HCT116 (cell line): ENCODE measurements around the gene N4BP2. TPM values are rescaled to one million over a fixed set of nuclear protein-coding genes. Genes with fewer than 3 reads are reported as not detected.

Experiments used
- ATAC-seq: fragments of 200-7000 bp; cut with Tn5 transposase; 2 replicates; pipeline ENCODE4 v1.9.1; 2020; ENCODE audit warnings: mild to moderate bottlenecking, moderate library complexity
- BruUV-seq: library from RNA; stranded (reverse); fragments of 400-500 nt; replicated peaks from 2 replicates; lab custom pipeline; 2021; lab: Mats Ljungman, UMichigan
- CTCF ChIA-PET: fragments of 300-600 bp; sonication (Branson Sonifier 250); formaldehyde crosslinking; loops from one replicate; lab custom pipeline; 2021; ENCODE audit warnings: antibody characterized with exemption; lab: Charles Lee
- POLR2A ChIA-PET: fragments of 300-600, 350-600 bp; sonication (Branson Sonifier 250); formaldehyde crosslinking; loops from one replicate; lab custom pipeline; 2021; ENCODE audit warnings: antibody characterized with exemption; lab: Charles Lee
- RAD21 ChIA-PET, 2 experiments: fragments of 300-600 bp; sonication (Branson Sonifier 250); formaldehyde crosslinking; loops; one replicate each; lab custom pipeline; 2023; ENCODE audit warnings: low total read pairs in 2 of 2; ENCODE audit not compliant: uncharacterized antibody in 2 of 2, unreplicated experiment in 2 of 2, low non-redundant PET in 1 of 2; lab: Charles Lee
- DNase-seq: peaks from one replicate; pipeline ENCODE4 v3.0.0-alpha.2; 2010; ENCODE audit warnings: low read depth, low spot score
- H2AFZ ChIP-seq: fragments of 200-600 bp; shearing (Covaris generic), sonication (generic); 2 replicates; pipeline ENCODE4 v1.6.1; 2017; ENCODE audit warnings: low read depth, mixed run types, mixed read lengths, antibody characterized with exemption, low read length; ENCODE audit not compliant: poor library complexity, severe bottlenecking
- H3K27ac ChIP-seq: 2 replicates; pipeline ENCODE4 v1.5.1; 2012; ENCODE audit warnings: low read depth, low read length
- H3K27me3 ChIP-seq: fragments of 200-600 bp; sonication (generic); 2 replicates; pipeline ENCODE4 v1.6.1; 2016; ENCODE audit warnings: mixed run types, low read length, mixed read lengths; ENCODE audit not compliant: insufficient read depth
- H3K36me3 ChIP-seq, 2 experiments: fragments of 200-500 bp in 1 of 2; fragments of 200-600 bp in 1 of 2; sonication (Bioruptor generic) in 1 of 2; sonication (generic) in 1 of 2; 2 replicates each; pipeline versions ENCODE4 v1.5.1 to v1.6.1; 2014 to 2016; ENCODE audit warnings: low read length in 2 of 2, inconsistent platforms in 1 of 2, mixed read lengths in 1 of 2, mixed run types in 1 of 2; ENCODE audit not compliant: insufficient read depth in 2 of 2, control insufficient read depth in 1 of 2
- H3K4me1 ChIP-seq, 2 experiments: fragments of 200-600 bp in 1 of 2; sonication (generic) in 1 of 2; 2 replicates each; pipeline versions ENCODE4 v1.5.1 to v1.6.1; 2012 to 2017; ENCODE audit warnings: low read length in 2 of 2, inconsistent platforms in 1 of 2, mild to moderate bottlenecking in 1 of 2, mixed read lengths in 1 of 2, mixed run types in 1 of 2, moderate library complexity in 1 of 2; ENCODE audit not compliant: insufficient read depth in 2 of 2, control insufficient read depth in 1 of 2
- H3K4me2 ChIP-seq: fragments of 200-600 bp; sonication (generic); 2 replicates; pipeline ENCODE4 v1.6.1; 2017; ENCODE audit warnings: mixed run types, low read length, mixed read lengths
- H3K4me3 ChIP-seq, 2 experiments: fragments of 200-600 bp in 1 of 2; sonication (generic) in 1 of 2; replicated peaks in 1 of 2; 2 replicates each; pipeline ENCODE4 v1.5.1; 2011 to 2016; ENCODE audit warnings: low read length in 2 of 2, control low read depth in 1 of 2, low read depth in 1 of 2, mild to moderate bottlenecking in 1 of 2, mixed read lengths in 1 of 2, mixed run types in 1 of 2
- H3K79me2 ChIP-seq: fragments of 200-600 bp; sonication (generic); 2 replicates; pipeline ENCODE4 v1.6.1; 2017; ENCODE audit warnings: mild to moderate bottlenecking, mixed run types, low read length, moderate library complexity, mixed read lengths; ENCODE audit not compliant: insufficient read depth
- H3K9ac ChIP-seq: fragments of 200-600 bp; sonication (generic); 2 replicates; pipeline ENCODE4 v1.6.1; 2016; ENCODE audit warnings: low read length, mixed read lengths
- H3K9me2 ChIP-seq: fragments of 200-600 bp; sonication (generic), shearing (Covaris generic); 2 replicates; pipeline ENCODE4 v1.6.1; 2017; ENCODE audit warnings: mixed run types, mild to moderate bottlenecking, moderate library complexity; ENCODE audit not compliant: insufficient read depth
- H3K9me3 ChIP-seq, 2 experiments: fragments of 200-500 bp in 1 of 2; fragments of 200-600 bp in 1 of 2; sonication (Bioruptor generic) in 1 of 2; sonication (generic) in 1 of 2; 2 replicates each; pipeline ENCODE4 v1.6.1; 2014 to 2017; ENCODE audit warnings: low read length in 2 of 2, mixed read lengths in 2 of 2, inconsistent platforms in 1 of 2, low read depth in 1 of 2, mild to moderate bottlenecking in 1 of 2, mixed run types in 1 of 2, moderate library complexity in 1 of 2; ENCODE audit not compliant: control insufficient read depth in 1 of 2, insufficient read depth in 1 of 2
- H4K20me1 ChIP-seq: fragments of 200-600 bp; sonication (generic), shearing (Covaris generic); 2 replicates; pipeline ENCODE4 v1.6.1; 2017; ENCODE audit warnings: mixed run types, mild to moderate bottlenecking, moderate library complexity; ENCODE audit not compliant: insufficient read depth
- ATF3 ChIP-seq: IDR thresholded peaks from 2 replicates; pipeline ENCODE4 v1.6.1; 2012
- CBX3 ChIP-seq: IDR thresholded peaks from 2 replicates; pipeline ENCODE4 v1.6.1; 2012; ENCODE audit warnings: low read depth
- CEBPB ChIP-seq: IDR thresholded peaks from 2 replicates; pipeline ENCODE4 v1.6.1; 2012; ENCODE audit warnings: low read depth
- CTCF ChIP-seq, 3 experiments: fragments of 200-600 bp in 1 of 3; sonication (generic) in 1 of 3; IDR thresholded peaks in 2 of 3; conservative IDR thresholded peaks in 1 of 3; 2 replicates each; pipeline ENCODE4 v1.5.1; 2012 to 2017; ENCODE audit warnings: low read depth in 2 of 3, low read length in 2 of 3, antibody characterized with exemption in 1 of 3, borderline replicate concordance in 1 of 3, control low read depth in 1 of 3, mild to moderate bottlenecking in 1 of 3, mixed read lengths in 1 of 3, mixed run types in 1 of 3, moderate library complexity in 1 of 3; ENCODE audit not compliant: insufficient read depth in 1 of 3
- EGR1 ChIP-seq: IDR thresholded peaks from 2 replicates; pipeline ENCODE4 v1.6.1; 2012; ENCODE audit warnings: low read depth
- ELF1 ChIP-seq: IDR thresholded peaks from 2 replicates; pipeline ENCODE4 v1.6.1; 2012; ENCODE audit warnings: low read depth, borderline replicate concordance
- EZH2phosphoT487 ChIP-seq: fragments of 200-600 bp; IDR thresholded peaks from 2 replicates; pipeline ENCODE4 v1.6.1; 2018; ENCODE audit warnings: antibody characterized with exemption, borderline replicate concordance
- FOSL1 ChIP-seq: IDR thresholded peaks from 2 replicates; pipeline ENCODE4 v1.6.1; 2012; ENCODE audit warnings: low read depth
- JUND ChIP-seq: IDR thresholded peaks from 2 replicates; pipeline ENCODE4 v1.6.1; 2012
- MAX ChIP-seq: IDR thresholded peaks from 2 replicates; pipeline ENCODE4 v1.6.1; 2012
- POLR2A ChIP-seq: IDR thresholded peaks from 2 replicates; pipeline ENCODE4 v1.7.0; 2011; ENCODE audit warnings: borderline replicate concordance; ENCODE audit not compliant: insufficient read depth, insufficient read length; ENCODE audit errors: extremely low read depth
- POLR2AphosphoS5 ChIP-seq: IDR thresholded peaks from 2 replicates; pipeline ENCODE4 v1.6.1; 2011; ENCODE audit warnings: mild to moderate bottlenecking, low read depth, low read length, moderate library complexity
- RAD21 ChIP-seq: IDR thresholded peaks from 2 replicates; pipeline ENCODE4 v1.6.1; 2012; ENCODE audit warnings: low read depth, mild to moderate bottlenecking
- SIN3A ChIP-seq: IDR thresholded peaks from 2 replicates; pipeline ENCODE4 v1.6.1; 2012; ENCODE audit warnings: low read depth
- SP1 ChIP-seq: IDR thresholded peaks from 2 replicates; pipeline ENCODE4 v1.6.1; 2012; ENCODE audit warnings: low read depth
- SRF ChIP-seq: IDR thresholded peaks from 2 replicates; pipeline ENCODE4 v1.6.1; 2012; ENCODE audit warnings: low read depth
- TCF7L2 ChIP-seq: IDR thresholded peaks from 2 replicates; pipeline ENCODE4 v1.7.0; 2011; ENCODE audit warnings: borderline replicate concordance, inconsistent platforms; ENCODE audit not compliant: insufficient read depth, insufficient read length; ENCODE audit errors: extremely low read depth
- ZBTB33 ChIP-seq: IDR thresholded peaks from 2 replicates; pipeline ENCODE4 v1.6.1; 2011; ENCODE audit warnings: mild to moderate bottlenecking, low read length, moderate library complexity; ENCODE audit not compliant: insufficient replicate concordance; ENCODE audit errors: extremely low read depth
- ZFX ChIP-seq: fragments of 450-650 bp; IDR thresholded peaks from 2 replicates; pipeline ENCODE4 v1.6.1; 2017
- intact Hi-C: fragments of 100-400 bp; cut with micrococcal nuclease; formaldehyde crosslinking; loops from 2 replicates; pipeline ENCODE4 v1.10.0; 2022
- total RNA-seq: library from RNA; stranded (reverse); gene quantifications from one replicate; pipeline ENCODE4 v1.2.1, GENCODE V29; 2021; ENCODE audit not compliant: unreplicated experiment

N4BP2 gene
- total RNA-seq, 1 experiment from 2014 or later, result 7.0 TPM

GRCh38 chr4:40180356-40180755 is 123.7 kb downstream of the N4BP2 start (continued):
- 0 out of 2 replicates have a peak, but pooled peaks have one; percentile 23 for TF ChIP-seq SP1

- Histone ChIP-seq H3K4me1 (peaks cover 3 to 23% of the 10 kb centered on the region in 2 experiments; a peak in 2 of 4 replicates), H3K9me3 (no peaks in the 10 kb centered on the region), H3K36me3 (no peaks in the 10 kb centered on the region), H2AFZ (no peak overlapping the region), H3K27ac (no peak overlapping the region), H3K4me3 (no peak overlapping the region), H3K9me2 (no peaks in the 10 kb centered on the region; the same call in 1 of the 2 replicates), H4K20me1 (no peaks in the 10 kb centered on the region), H3K9ac (no peak overlapping the region), H3K27me3 (no peaks in the 10 kb centered on the region), H3K79me2 (no peaks in the 10 kb centered on the region), H3K4me2 (no peak overlapping the region)
- intact Hi-C loops, result no loop called here
- no peak for DNase-seq
- no peak for TF ChIP-seq SIN3A
- no peak for TF ChIP-seq RAD21
- TF ChIP-seq ZBTB33, result no peak
- TF ChIP-seq POLR2AphosphoS5, result no peak
- TF ChIP-seq POLR2A, result no peak
- no peak for TF ChIP-seq FOSL1
- no peak for TF ChIP-seq JUND
- no peak for TF ChIP-seq CTCF (IDR thresholded peaks at IDR 0.05 in 2 of 3, conservative IDR thresholded peaks at IDR 0.05 in 1 of 3; ENCODE audit: borderline replicate concordance in 1 of 3, insufficient read depth in 1 of 3, low read depth in 2 of 3, low read length in 2 of 3)
- no peak for TF ChIP-seq MAX
- TF ChIP-seq ZFX, result no peak
- no peak for TF ChIP-seq EZH2phosphoT487
- no peak for TF ChIP-seq ELF1
- no peak for TF ChIP-seq CEBPB
- TF ChIP-seq EGR1, result no peak
- TF ChIP-seq TCF7L2, result no peak
- no peak for TF ChIP-seq SRF
- no peak for TF ChIP-seq SP1
- no peak for TF ChIP-seq CBX3
- no peak for TF ChIP-seq ATF3
- BruUV-seq, result no TSS peak
- ATAC-seq, result no peak
- POLR2A ChIA-PET, result no interaction called here
- CTCF ChIA-PET, result no interaction called here
- RAD21 ChIA-PET, result no interaction called here
Observed at GRCh38 chr4:40182001-40182400, 125.4 kb downstream of the N4BP2 start.
